ENCODE data around the gene LRRC8D. TPM values are rescaled to one million over a fixed set of nuclear protein-coding genes. Genes with fewer than 3 reads are reported as not detected.

Gene LRRC8D
- total and polyA plus RNA-seq, 9 of the 15 experiments (the other 6 are each of a cell fraction or from before 2014, with no cell fraction given): 3.4 to 53.9 (median 15.9) TPM

DNA sequence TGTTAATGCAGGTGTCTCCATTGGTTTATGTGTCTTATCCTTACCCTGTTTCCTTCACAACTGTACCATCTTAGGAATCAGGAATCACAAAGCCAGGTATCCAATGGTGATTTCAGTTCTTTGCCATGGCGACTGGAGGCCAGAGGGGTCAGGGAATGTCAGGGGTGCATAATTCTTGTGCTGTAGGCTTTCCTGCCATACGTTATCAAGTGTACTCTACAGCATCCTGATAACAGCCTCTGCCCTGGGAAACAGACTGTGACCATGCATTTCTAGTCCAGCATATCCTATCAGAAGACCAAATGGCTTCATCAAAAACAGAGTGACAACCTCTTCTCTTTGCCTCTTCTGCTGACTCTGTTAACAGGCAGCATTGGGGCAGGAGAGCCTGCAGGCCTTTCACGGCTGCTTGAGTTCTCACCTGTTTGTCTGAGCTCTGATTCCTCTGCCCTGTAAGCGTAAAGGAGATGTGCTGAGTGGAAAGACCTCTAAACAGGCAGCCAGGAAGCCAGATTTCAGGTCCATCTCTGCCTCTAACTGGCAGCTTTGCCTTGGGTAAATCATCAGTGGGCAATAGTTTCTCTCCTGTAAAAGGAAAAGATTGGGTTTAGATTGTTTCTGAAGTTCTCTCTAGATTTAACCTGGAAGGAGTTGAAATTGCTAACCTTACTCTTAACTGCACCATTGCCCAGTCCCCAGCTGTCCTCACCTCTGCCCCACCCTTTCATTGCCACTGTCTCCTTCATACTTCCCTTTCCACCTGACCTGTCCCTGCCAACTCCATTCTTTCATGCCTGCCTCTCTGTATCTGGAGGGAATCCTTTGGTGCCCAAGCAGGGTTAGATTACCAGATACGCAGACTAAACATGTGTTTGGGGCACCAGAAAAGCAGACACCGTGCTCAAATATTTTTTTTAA is 80.2 kb downstream of the LRRC8D start (continued):
- TF ChIP-seq CEBPG (CRISPR knock-in tag; IDR thresholded peaks at IDR 0.05) (no peak), CEBPG (tag; conservative IDR thresholded peaks at IDR 0.05 in 1 of 2, IDR thresholded peaks at IDR 0.05 in 1 of 2) (no peak), NR1H2 (CRISPR knock-in tag; IDR thresholded peaks at IDR 0.05) (no peak), LARP7 (IDR thresholded peaks at IDR 0.05) (no peak), CBX3 (IDR thresholded peaks at IDR 0.05; ENCODE audit: borderline replicate concordance in 1 of 2, low read length in 2 of 2) (no peak), ZNF778 (CRISPR knock-in tag; IDR thresholded peaks at IDR 0.05) (no peak), ZNF316 (IDR thresholded peaks at IDR 0.05) (peak; percentile 83), MIER1 (IDR thresholded peaks at IDR 0.05; ENCODE audit: low read depth) (no peak), SAFB2 (IDR thresholded peaks at IDR 0.05; ENCODE audit: borderline replicate concordance, low read depth, low read length, severe bottlenecking) (no peak), CREM (IDR thresholded peaks at IDR 0.05; ENCODE audit: low read depth) (peak; percentile 47; the same call in 1 of the 2 replicates), NCOA6 (IDR thresholded peaks at IDR 0.05) (no peak), HCFC1 (IDR thresholded peaks at IDR 0.05; ENCODE audit: low read depth, low read length) (no peak), HEY1 (CRISPR knock-in tag; IDR thresholded peaks at IDR 0.05; ENCODE audit: borderline replicate concordance) (no peak), CC2D1A (IDR thresholded peaks at IDR 0.05) (no peak), ZNF717 (CRISPR knock-in tag; IDR thresholded peaks at IDR 0.05) (no peak)
- TF ChIP-seq, protein P1, sequence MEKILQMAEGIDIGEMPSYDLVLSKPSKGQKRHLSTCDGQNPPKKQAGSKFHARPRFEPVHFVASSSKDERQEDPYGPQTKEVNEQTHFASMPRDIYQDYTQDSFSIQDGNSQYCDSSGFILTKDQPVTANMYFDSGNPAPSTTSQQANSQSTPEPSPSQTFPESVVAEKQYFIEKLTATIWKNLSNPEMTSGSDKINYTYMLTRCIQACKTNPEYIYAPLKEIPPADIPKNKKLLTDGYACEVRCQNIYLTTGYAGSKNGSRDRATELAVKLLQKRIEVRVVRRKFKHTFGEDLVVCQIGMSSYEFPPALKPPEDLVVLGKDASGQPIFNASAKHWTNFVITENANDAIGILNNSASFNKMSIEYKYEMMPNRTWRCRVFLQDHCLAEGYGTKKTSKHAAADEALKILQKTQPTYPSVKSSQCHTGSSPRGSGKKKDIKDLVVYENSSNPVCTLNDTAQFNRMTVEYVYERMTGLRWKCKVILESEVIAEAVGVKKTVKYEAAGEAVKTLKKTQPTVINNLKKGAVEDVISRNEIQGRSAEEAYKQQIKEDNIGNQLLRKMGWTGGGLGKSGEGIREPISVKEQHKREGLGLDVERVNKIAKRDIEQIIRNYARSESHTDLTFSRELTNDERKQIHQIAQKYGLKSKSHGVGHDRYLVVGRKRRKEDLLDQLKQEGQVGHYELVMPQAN (IDR thresholded peaks at IDR 0.05; ENCODE audit: borderline replicate concordance): no peak
- TF ChIP-seq, protein P2, sequence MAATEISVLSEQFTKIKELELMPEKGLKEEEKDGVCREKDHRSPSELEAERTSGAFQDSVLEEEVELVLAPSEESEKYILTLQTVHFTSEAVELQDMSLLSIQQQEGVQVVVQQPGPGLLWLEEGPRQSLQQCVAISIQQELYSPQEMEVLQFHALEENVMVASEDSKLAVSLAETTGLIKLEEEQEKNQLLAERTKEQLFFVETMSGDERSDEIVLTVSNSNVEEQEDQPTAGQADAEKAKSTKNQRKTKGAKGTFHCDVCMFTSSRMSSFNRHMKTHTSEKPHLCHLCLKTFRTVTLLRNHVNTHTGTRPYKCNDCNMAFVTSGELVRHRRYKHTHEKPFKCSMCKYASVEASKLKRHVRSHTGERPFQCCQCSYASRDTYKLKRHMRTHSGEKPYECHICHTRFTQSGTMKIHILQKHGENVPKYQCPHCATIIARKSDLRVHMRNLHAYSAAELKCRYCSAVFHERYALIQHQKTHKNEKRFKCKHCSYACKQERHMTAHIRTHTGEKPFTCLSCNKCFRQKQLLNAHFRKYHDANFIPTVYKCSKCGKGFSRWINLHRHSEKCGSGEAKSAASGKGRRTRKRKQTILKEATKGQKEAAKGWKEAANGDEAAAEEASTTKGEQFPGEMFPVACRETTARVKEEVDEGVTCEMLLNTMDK (IDR thresholded peaks at IDR 0.05; ENCODE audit: borderline replicate concordance, insufficient read depth, low read depth, low read length, poor library complexity, severe bottlenecking): no peak
- TF ChIP-seq, protein P3, sequence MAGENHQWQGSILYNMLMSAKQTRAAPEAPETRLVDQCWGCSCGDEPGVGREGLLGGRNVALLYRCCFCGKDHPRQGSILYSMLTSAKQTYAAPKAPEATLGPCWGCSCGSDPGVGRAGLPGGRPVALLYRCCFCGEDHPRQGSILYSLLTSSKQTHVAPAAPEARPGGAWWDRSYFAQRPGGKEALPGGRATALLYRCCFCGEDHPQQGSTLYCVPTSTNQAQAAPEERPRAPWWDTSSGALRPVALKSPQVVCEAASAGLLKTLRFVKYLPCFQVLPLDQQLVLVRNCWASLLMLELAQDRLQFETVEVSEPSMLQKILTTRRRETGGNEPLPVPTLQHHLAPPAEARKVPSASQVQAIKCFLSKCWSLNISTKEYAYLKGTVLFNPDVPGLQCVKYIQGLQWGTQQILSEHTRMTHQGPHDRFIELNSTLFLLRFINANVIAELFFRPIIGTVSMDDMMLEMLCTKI (IDR thresholded peaks at IDR 0.05; ENCODE audit: partially characterized antibody): no peak
- TF ChIP-seq, protein P4, sequence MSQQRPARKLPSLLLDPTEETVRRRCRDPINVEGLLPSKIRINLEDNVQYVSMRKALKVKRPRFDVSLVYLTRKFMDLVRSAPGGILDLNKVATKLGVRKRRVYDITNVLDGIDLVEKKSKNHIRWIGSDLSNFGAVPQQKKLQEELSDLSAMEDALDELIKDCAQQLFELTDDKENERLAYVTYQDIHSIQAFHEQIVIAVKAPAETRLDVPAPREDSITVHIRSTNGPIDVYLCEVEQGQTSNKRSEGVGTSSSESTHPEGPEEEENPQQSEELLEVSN (IDR thresholded peaks at IDR 0.05; ENCODE audit: borderline replicate concordance in 1 of 2, extremely low read depth in 1 of 2, insufficient read depth in 1 of 2, insufficient read length in 1 of 2, low read depth in 1 of 2, low read length in 1 of 2, poor library complexity in 1 of 2, severe bottlenecking in 1 of 2): no peak
- TF ChIP-seq, protein P5, sequence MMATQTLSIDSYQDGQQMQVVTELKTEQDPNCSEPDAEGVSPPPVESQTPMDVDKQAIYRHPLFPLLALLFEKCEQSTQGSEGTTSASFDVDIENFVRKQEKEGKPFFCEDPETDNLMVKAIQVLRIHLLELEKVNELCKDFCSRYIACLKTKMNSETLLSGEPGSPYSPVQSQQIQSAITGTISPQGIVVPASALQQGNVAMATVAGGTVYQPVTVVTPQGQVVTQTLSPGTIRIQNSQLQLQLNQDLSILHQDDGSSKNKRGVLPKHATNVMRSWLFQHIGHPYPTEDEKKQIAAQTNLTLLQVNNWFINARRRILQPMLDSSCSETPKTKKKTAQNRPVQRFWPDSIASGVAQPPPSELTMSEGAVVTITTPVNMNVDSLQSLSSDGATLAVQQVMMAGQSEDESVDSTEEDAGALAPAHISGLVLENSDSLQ (IDR thresholded peaks at IDR 0.05): peak; percentile 76
